HepG2 (cell line): Measurements from ENCODE around the gene TTLL12. TPM values are rescaled to one million over a fixed set of nuclear protein-coding genes. Genes with fewer than 3 reads are reported as not detected.

Experiments used
- ATAC-seq: fragments of 200-7000 bp; cut with Tn5 transposase; 3 replicates; pipeline ENCODE4 v1.9.1; 2020; ENCODE audit warnings: mild to moderate bottlenecking, moderate library complexity
- BruUV-seq: library from RNA; stranded (reverse); fragments of 400-500 nt; replicated peaks from 2 replicates; lab custom pipeline; 2021; lab: Mats Ljungman, UMichigan
- CTCF ChIA-PET: fragments of 300-600 bp; formaldehyde crosslinking; extraction: SDS; loops from one replicate; lab custom pipeline; 2021; ENCODE audit warnings: low total read pairs, inconsistent platforms, low intra/inter-chr PET ratio; lab: Yijun Ruan, JAX
- POLR2A ChIA-PET: fragments of 350-600 bp; sonication (Branson Sonifier 250); formaldehyde crosslinking; loops from one replicate; lab custom pipeline; 2020; ENCODE audit warnings: antibody characterized with exemption, inconsistent platforms; lab: Yijun Ruan, JAX
- DNase-seq: peaks from one replicate; pipeline ENCODE4 v3.0.0-alpha.2; 2015; ENCODE audit warnings: low spot score
- FAIRE-seq: peaks from 3 replicates; lab custom pipeline; 2011; peaks lifted over from hg19 to GRCh38; lab: Jason Lieb, UNC
- H2AFZ ChIP-seq: one replicate; pipeline ENCODE4 v1.6.1; 2011; ENCODE audit warnings: low read length, inconsistent platforms
- H3K27ac ChIP-seq: fragments of 300-600 bp; 3 replicates; pipeline ENCODE4 v1.8.0; 2011; ENCODE audit warnings: mixed run types, mild to moderate bottlenecking, mixed read lengths, low read length, inconsistent platforms; ENCODE audit not compliant: insufficient read depth; ENCODE audit errors: extremely low read length
- H3K27me3 ChIP-seq, 2 experiments: fragments of 200-600 bp in 1 of 2; 2 replicates in 1 of 2; 3 replicates in 1 of 2; pipeline versions ENCODE4 v1.6.0 to v1.8.0; 2011; ENCODE audit warnings: low read length in 2 of 2, mild to moderate bottlenecking in 2 of 2, moderate library complexity in 2 of 2, inconsistent platforms in 1 of 2; ENCODE audit not compliant: insufficient read depth in 2 of 2, control insufficient read depth in 1 of 2
- H3K36me3 ChIP-seq, 2 experiments: fragments of 200-600 bp in 1 of 2; replicated peaks in 1 of 2; 2 replicates in 1 of 2; 3 replicates in 1 of 2; pipeline versions ENCODE4 v1.5.1 to v1.8.0; 2011; ENCODE audit warnings: low read length in 2 of 2, inconsistent platforms in 1 of 2; ENCODE audit not compliant: insufficient read depth in 2 of 2, control insufficient read depth in 1 of 2
- H3K4me1 ChIP-seq: 2 replicates; pipeline ENCODE4 v1.5.1; 2012; ENCODE audit warnings: low read length, inconsistent platforms; ENCODE audit not compliant: insufficient read depth
- H3K4me2 ChIP-seq: 2 replicates; pipeline ENCODE4 v1.6.0; 2011; ENCODE audit warnings: low read depth, low read length, inconsistent platforms
- H3K4me3 ChIP-seq, 3 experiments: fragments of 200-600 bp in 1 of 3; sonication (generic), shearing (Covaris generic) in 1 of 3; replicated peaks in 1 of 3; 2 replicates each; pipeline ENCODE4 v1.5.1; 2011 to 2016; ENCODE audit warnings: low read length in 3 of 3, inconsistent platforms in 2 of 3, low read depth in 2 of 3, mild to moderate bottlenecking in 2 of 3, control low read depth in 1 of 3, mixed read lengths in 1 of 3; ENCODE audit not compliant: insufficient read depth in 1 of 3
- H3K79me2 ChIP-seq: one replicate; pipeline ENCODE4 v1.6.1; 2011; ENCODE audit warnings: low read length, inconsistent platforms; ENCODE audit not compliant: insufficient read depth
- H3K9ac ChIP-seq: 2 replicates; pipeline ENCODE4 v1.6.0; 2011; ENCODE audit warnings: mild to moderate bottlenecking, low read depth, low read length, inconsistent platforms; ENCODE audit not compliant: insufficient read depth
- H3K9me3 ChIP-seq: 2 replicates; pipeline ENCODE4 v1.5.1; 2012; ENCODE audit warnings: mild to moderate bottlenecking, low read length
- H4K20me1 ChIP-seq: 2 replicates; pipeline ENCODE4 v1.6.0; 2011; ENCODE audit warnings: inconsistent platforms, mild to moderate bottlenecking, low read length, moderate library complexity; ENCODE audit not compliant: insufficient read depth
- KLF12 ChIP-seq: sonication (generic); formaldehyde crosslinking; IDR thresholded peaks from 2 replicates; pipeline ENCODE4 v1.4.0; 2020; ENCODE audit warnings: missing genetic modification reagents, borderline replicate concordance
- NBN ChIP-seq: fragments of 450-650 bp; conservative IDR thresholded peaks from 2 replicates; pipeline ENCODE4 v1.6.1; 2017
- SOX13 ChIP-seq, 3 experiments: fragments of 450-650 bp in 1 of 3; sonication (generic) in 1 of 3; formaldehyde crosslinking in 1 of 3; IDR thresholded peaks in 2 of 3; conservative IDR thresholded peaks in 1 of 3; 2 replicates each; pipeline versions ENCODE4 v1.5.0 to v1.6.1; 2016 to 2020; ENCODE audit warnings: antibody characterized with exemption in 1 of 3, mild to moderate bottlenecking in 1 of 3, missing compliant biosample characterization in 1 of 3, missing genetic modification reagents in 1 of 3, moderate library complexity in 1 of 3
- ZNF24 ChIP-seq: fragments of 450-650 bp; IDR thresholded peaks from 2 replicates; pipeline ENCODE4 v1.6.1; 2017; ENCODE audit warnings: antibody characterized with exemption, mild to moderate bottlenecking
- WGBS: methylation state at CpG from one replicate; pipeline ENCODE4 v1.1.6; 2017; ENCODE audit warnings: low lambda C conversion rate; 5-methylcytosine and 5-hydroxymethylcytosine counted together
- in situ Hi-C: cut with HindIII; loops from 2 replicates; pipeline ENCODE4 v1.10.0; 2017; ENCODE audit warnings: low pct_unique_long_range_greater_than_20kb; ENCODE audit not compliant: extremely low pct_ligation_motif_present
- intact Hi-C: fragments of 100-400 bp; cut with micrococcal nuclease; formaldehyde crosslinking; loops from one replicate; pipeline ENCODE4 v1.10.0; 2022; ENCODE audit not compliant: unreplicated experiment
- polyA plus RNA-seq, 8 experiments: library from polyadenylated mRNA; depleted of rRNA in 3 of 8; stranded (reverse) in 7 of 8; unstranded in 1 of 8; fragments of >200 nt; fragmentation: Illumina TruSeq in 4 of 8; extraction: Trizol in 4 of 8; gene quantifications; 2 replicates each; pipeline versions ENCODE4 v1.2.1 to v1.2.3, GENCODE V29; 2011 to 2016; ENCODE audit warnings: low read depth in 4 of 8, missing spikeins in 1 of 8, mixed read lengths in 1 of 8; ENCODE audit not compliant: insufficient read depth in 1 of 8
- total RNA-seq, 5 experiments: library from RNA; depleted of rRNA; stranded (reverse); fragments of >200 nt; fragmentation: Illumina TruSeq; extraction: Trizol; gene quantifications; 2 replicates each; pipeline ENCODE4 v1.2.3, GENCODE V29; 2016; ENCODE audit warnings: low read depth in 1 of 5
- TF ChIP-seq, protein P1 (sequence below): sonication (generic); formaldehyde crosslinking; IDR thresholded peaks from 2 replicates; pipeline ENCODE4 v1.4.0; 2020; ENCODE audit warnings: missing genetic modification reagents
- TF ChIP-seq, protein P2 (sequence below): IDR thresholded peaks from 2 replicates; pipeline ENCODE4 v1.6.1; 2016; ENCODE audit warnings: low read depth, missing genetic modification reagents, missing compliant biosample characterization
- TF ChIP-seq, protein P3 (sequence below): sonication (generic); formaldehyde crosslinking; IDR thresholded peaks from 2 replicates; pipeline ENCODE4 v1.8.0; 2022; ENCODE audit warnings: mild to moderate bottlenecking, missing genetic modification reagents; ENCODE audit not compliant: insufficient replicate concordance
- TF ChIP-seq, protein P4 (sequence below): sonication (generic); formaldehyde crosslinking; IDR thresholded peaks from 2 replicates; pipeline ENCODE4 v1.4.0; 2020; ENCODE audit warnings: missing genetic modification reagents, borderline replicate concordance
- TF ChIP-seq, protein P5 (sequence below): sonication (generic); formaldehyde crosslinking; IDR thresholded peaks from 2 replicates; pipeline ENCODE4 v1.5.1; 2020; ENCODE audit warnings: missing genetic modification reagents, mild to moderate bottlenecking, borderline replicate concordance

The TTLL12 gene
- total and polyA plus RNA-seq, 2 of the 13 experiments (the other 11 are each of a cell fraction or from before 2014, with no cell fraction given): 11.9 to 38.1 TPM

DNA sequence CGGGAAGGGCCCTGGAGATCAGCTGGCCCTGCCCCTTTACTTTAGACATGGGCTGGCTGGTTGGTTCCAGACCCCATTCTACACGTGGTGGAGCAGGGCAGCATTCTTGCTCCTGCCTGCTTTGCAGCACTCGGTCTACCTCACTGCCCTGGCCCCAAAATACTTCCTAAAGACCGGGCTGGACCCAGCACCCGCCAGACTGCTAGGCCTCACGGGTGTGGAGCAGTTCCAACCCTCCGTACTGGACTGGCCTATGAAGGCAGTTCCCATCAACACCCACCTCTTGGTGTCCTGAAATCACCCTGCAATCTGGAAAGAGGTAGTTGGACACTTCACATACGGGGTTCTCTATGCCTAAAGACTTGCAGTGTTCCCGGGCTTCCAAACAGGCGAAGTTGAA lies 50.1 kb downstream of the TTLL12 start:
- Histone ChIP-seq H3K9ac (no peak overlapping the region), H2AFZ (no peak overlapping the region), H3K9me3 (no peaks in the 10 kb centered on the region), H3K27me3 (no peaks in the 10 kb centered on the region), H3K4me2 (no peak overlapping the region), H3K4me3 (no peak overlapping the region), H3K79me2 (peaks cover 3% of the 10 kb centered on the region), H3K4me1 (peaks cover 9% of the 10 kb centered on the region), H3K36me3 (peaks cover 25 to 75% of the 10 kb centered on the region in 2 experiments), H4K20me1 (0 out of 2 replicates have a peak, but pooled peaks cover 2% of the 10 kb centered on the region), H3K27ac (no peak overlapping the region)
- CTCF ChIA-PET: interaction anchor here (1.3 kb wide), 1 partner anchor 269 kb away, joined by 3 read pairs; no protein-coding TSS in a partner anchor
- intact Hi-C loops (no loop called here), in situ Hi-C loops (no loop called here)
- POLR2A ChIA-PET: interaction anchor here (0.9 kb wide), 1 partner anchor 33 kb away, joined by 3 read pairs; no protein-coding TSS in a partner anchor
- WGBS: 96% methylated on average over 7 of the region's 10 CpGs
- DNase-seq (no peak), ATAC-seq (no peak), FAIRE-seq (no peak)
- no TSS peak for BruUV-seq
- TF ChIP-seq, protein P1, sequence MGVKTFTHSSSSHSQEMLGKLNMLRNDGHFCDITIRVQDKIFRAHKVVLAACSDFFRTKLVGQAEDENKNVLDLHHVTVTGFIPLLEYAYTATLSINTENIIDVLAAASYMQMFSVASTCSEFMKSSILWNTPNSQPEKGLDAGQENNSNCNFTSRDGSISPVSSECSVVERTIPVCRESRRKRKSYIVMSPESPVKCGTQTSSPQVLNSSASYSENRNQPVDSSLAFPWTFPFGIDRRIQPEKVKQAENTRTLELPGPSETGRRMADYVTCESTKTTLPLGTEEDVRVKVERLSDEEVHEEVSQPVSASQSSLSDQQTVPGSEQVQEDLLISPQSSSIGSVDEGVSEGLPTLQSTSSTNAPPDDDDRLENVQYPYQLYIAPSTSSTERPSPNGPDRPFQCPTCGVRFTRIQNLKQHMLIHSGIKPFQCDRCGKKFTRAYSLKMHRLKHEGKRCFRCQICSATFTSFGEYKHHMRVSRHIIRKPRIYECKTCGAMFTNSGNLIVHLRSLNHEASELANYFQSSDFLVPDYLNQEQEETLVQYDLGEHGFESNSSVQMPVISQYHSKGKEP (CRISPR knock-in tag): no peak
- TF ChIP-seq, protein P2, sequence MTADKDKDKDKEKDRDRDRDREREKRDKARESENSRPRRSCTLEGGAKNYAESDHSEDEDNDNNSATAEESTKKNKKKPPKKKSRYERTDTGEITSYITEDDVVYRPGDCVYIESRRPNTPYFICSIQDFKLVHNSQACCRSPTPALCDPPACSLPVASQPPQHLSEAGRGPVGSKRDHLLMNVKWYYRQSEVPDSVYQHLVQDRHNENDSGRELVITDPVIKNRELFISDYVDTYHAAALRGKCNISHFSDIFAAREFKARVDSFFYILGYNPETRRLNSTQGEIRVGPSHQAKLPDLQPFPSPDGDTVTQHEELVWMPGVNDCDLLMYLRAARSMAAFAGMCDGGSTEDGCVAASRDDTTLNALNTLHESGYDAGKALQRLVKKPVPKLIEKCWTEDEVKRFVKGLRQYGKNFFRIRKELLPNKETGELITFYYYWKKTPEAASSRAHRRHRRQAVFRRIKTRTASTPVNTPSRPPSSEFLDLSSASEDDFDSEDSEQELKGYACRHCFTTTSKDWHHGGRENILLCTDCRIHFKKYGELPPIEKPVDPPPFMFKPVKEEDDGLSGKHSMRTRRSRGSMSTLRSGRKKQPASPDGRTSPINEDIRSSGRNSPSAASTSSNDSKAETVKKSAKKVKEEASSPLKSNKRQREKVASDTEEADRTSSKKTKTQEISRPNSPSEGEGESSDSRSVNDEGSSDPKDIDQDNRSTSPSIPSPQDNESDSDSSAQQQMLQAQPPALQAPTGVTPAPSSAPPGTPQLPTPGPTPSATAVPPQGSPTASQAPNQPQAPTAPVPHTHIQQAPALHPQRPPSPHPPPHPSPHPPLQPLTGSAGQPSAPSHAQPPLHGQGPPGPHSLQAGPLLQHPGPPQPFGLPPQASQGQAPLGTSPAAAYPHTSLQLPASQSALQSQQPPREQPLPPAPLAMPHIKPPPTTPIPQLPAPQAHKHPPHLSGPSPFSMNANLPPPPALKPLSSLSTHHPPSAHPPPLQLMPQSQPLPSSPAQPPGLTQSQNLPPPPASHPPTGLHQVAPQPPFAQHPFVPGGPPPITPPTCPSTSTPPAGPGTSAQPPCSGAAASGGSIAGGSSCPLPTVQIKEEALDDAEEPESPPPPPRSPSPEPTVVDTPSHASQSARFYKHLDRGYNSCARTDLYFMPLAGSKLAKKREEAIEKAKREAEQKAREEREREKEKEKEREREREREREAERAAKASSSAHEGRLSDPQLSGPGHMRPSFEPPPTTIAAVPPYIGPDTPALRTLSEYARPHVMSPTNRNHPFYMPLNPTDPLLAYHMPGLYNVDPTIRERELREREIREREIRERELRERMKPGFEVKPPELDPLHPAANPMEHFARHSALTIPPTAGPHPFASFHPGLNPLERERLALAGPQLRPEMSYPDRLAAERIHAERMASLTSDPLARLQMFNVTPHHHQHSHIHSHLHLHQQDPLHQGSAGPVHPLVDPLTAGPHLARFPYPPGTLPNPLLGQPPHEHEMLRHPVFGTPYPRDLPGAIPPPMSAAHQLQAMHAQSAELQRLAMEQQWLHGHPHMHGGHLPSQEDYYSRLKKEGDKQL: no peak
- no peak for TF ChIP-seq NBN
- TF ChIP-seq ZNF24: no peak
- TF ChIP-seq, protein P3, sequence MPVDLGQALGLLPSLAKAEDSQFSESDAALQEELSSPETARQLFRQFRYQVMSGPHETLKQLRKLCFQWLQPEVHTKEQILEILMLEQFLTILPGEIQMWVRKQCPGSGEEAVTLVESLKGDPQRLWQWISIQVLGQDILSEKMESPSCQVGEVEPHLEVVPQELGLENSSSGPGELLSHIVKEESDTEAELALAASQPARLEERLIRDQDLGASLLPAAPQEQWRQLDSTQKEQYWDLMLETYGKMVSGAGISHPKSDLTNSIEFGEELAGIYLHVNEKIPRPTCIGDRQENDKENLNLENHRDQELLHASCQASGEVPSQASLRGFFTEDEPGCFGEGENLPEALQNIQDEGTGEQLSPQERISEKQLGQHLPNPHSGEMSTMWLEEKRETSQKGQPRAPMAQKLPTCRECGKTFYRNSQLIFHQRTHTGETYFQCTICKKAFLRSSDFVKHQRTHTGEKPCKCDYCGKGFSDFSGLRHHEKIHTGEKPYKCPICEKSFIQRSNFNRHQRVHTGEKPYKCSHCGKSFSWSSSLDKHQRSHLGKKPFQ (CRISPR knock-in tag): no peak
- TF ChIP-seq, protein P4, sequence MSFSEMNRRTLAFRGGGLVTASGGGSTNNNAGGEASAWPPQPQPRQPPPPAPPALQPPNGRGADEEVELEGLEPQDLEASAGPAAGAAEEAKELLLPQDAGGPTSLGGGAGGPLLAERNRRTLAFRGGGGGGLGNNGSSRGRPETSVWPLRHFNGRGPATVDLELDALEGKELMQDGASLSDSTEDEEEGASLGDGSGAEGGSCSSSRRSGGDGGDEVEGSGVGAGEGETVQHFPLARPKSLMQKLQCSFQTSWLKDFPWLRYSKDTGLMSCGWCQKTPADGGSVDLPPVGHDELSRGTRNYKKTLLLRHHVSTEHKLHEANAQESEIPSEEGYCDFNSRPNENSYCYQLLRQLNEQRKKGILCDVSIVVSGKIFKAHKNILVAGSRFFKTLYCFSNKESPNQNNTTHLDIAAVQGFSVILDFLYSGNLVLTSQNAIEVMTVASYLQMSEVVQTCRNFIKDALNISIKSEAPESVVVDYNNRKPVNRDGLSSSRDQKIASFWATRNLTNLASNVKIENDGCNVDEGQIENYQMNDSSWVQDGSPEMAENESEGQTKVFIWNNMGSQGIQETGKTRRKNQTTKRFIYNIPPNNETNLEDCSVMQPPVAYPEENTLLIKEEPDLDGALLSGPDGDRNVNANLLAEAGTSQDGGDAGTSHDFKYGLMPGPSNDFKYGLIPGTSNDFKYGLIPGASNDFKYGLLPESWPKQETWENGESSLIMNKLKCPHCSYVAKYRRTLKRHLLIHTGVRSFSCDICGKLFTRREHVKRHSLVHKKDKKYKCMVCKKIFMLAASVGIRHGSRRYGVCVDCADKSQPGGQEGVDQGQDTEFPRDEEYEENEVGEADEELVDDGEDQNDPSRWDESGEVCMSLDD: no peak
- TF ChIP-seq, protein P5, sequence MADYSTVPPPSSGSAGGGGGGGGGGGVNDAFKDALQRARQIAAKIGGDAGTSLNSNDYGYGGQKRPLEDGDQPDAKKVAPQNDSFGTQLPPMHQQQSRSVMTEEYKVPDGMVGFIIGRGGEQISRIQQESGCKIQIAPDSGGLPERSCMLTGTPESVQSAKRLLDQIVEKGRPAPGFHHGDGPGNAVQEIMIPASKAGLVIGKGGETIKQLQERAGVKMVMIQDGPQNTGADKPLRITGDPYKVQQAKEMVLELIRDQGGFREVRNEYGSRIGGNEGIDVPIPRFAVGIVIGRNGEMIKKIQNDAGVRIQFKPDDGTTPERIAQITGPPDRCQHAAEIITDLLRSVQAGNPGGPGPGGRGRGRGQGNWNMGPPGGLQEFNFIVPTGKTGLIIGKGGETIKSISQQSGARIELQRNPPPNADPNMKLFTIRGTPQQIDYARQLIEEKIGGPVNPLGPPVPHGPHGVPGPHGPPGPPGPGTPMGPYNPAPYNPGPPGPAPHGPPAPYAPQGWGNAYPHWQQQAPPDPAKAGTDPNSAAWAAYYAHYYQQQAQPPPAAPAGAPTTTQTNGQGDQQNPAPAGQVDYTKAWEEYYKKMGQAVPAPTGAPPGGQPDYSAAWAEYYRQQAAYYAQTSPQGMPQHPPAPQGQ (CRISPR knock-in tag): no peak
- TF ChIP-seq SOX13 (IDR thresholded peaks at IDR 0.05): no peak
- no peak for TF ChIP-seq SOX13 (CRISPR knock-in tag; conservative IDR thresholded peaks at IDR 0.05 in 1 of 2, IDR thresholded peaks at IDR 0.05 in 1 of 2)
- no peak for TF ChIP-seq KLF12 (CRISPR knock-in tag)
